HG02970 (cell line): ENCODE data around the gene TMEM41B.

Source experiments
- ATAC-seq: cut with Tn5 transposase; IDR thresholded peaks from one replicate; pipeline ENCODE4 v1.9.1; 2021; ENCODE audit warnings: mild to moderate bottlenecking, moderate library complexity, moderate number of reproducible peaks; ENCODE audit not compliant: unreplicated experiment, low FRiP score

The TMEM41B gene

DNA sequence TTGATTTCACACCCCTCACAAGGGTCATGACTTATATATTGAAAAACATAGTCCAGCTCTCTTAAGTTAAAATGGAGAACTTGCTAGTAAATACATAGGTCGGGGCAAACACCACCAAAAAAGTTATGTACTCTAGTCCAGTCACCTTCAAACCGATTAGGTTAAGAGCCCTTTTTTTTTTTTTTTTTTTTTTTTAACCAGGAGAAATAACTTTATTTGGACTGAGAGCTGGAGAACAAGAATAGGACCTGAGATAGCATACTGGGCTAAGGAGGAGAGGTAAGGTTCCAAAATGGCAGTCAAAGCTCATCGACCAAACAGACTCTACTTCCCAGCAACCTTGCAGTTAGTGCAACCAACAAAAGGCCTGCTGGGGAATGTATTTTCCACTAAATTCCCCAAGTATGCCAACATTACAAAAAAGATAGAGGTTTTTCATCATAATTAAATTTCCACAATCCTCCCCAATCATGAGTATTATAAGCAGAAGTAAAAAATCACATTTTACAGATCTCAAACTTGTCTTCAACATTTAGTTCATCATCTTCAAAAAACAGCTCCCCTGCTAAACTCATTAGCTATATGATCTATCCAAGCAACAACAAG is 3.8 kb downstream of the TMEM41B start:
- ATAC-seq: no peak

DNA sequence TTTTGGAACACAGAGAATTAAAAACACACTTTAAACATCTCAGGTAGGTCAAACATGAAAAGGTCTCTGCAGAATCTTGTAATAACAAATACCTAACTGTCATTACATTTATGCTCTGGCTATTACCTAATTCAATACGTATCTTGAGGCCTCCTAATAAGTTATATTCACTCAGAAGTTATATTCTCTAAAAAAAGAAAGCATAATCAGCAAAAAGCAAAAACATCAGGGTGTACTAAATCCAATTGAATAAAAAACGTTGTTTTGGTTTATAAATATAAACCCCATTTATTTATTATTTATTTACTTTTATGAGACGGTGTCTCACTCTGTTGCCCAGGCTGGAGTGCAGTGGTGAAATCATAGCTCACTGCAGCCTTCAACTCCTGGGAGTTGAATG is 10.2 kb downstream of the TMEM41B start:
- no peak for ATAC-seq

DNA sequence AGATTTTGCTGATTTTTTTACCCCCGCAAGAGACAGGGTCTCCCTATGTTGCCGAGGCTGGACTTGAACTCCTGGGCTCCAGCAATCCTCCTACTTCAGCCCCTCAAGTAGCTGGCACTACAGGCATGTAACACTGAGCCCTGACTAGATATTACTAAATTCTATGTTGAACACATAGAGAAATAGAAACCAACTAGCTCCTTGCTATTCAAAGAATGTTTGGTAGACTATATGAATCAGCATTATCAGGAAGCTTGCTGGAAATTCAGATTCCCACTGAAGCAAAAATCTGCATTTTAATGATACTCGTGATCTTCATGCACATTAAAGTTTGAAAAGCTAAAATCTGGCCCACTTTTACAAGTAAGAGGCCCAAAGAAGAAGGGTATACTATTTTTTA is 11.9 kb downstream of the TMEM41B start:
- ATAC-seq: no peak

DNA sequence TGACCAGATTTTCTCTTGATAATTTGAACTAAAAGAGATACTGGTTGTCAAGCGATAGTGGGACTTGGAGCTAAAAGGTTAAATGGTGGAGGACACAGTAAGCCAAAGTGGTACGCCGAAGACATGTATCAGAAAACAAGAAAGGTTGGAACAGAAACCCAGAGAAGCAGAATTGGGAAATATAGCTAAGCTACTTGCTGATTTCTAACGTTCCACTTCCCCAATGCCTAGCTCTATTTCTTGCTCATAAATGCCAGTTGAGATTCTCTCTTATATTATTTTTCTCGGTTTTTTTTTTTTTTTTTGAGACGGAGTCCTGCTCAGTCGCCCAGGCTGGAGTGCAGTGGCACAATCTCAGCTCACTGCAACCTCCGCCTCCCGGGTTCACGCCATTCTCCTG is 12.7 kb downstream of the TMEM41B start:
- ATAC-seq: no peak

DNA sequence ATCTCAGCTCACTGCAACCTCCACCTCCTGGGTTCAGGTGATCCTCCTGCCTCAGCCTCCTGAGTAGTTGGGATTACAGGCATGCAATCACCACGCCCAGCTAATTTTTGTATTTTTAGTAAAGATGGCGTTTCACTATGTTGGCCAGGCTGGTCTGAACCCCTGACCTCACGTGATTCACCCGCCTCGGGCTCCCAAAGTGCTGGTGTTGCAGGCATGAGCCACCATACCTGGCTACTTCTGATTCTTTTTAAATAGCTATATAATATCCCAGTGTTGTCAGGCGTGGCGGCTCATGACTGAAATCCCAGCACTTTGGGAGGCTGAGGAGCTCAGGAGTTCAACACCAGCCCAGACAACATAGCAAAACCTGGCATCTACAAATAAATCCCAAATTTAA is 20.7 kb downstream of the TMEM41B start:
- ATAC-seq: no peak

DNA sequence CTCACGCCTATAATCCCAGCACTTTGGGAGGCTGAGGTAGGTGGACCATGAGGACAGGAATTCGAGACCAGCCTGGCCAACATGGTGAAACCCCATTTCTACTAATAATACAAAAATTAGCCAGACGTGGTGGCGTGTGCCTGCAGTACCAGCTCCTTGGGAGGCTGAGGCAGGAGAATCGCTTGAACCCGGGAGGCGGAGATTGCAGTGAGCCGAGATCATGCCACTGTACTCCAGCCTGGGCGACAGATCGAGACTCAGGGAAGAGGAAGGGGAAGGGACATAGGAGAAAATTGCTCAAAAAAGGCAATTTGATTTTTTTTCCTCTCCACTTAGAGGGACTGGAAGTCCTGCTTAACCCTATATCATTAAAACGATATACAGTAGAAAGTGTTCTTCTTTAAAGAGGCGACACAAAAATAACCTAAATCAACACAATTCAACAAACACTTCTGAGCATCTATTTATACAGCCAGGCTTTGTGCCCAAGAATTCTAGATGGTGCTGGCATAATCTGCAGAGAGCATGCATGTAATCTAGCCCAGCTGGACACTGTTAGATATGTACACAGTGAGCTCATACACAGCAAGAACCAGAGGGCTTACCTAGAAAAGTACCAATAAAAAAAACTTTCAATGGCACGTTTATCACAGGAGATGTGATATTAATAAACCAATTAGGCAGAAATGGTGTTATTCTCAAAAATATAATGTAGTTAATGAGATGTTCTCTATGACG is 28.4 kb downstream of the TMEM41B start:
- ATAC-seq: no peak

DNA sequence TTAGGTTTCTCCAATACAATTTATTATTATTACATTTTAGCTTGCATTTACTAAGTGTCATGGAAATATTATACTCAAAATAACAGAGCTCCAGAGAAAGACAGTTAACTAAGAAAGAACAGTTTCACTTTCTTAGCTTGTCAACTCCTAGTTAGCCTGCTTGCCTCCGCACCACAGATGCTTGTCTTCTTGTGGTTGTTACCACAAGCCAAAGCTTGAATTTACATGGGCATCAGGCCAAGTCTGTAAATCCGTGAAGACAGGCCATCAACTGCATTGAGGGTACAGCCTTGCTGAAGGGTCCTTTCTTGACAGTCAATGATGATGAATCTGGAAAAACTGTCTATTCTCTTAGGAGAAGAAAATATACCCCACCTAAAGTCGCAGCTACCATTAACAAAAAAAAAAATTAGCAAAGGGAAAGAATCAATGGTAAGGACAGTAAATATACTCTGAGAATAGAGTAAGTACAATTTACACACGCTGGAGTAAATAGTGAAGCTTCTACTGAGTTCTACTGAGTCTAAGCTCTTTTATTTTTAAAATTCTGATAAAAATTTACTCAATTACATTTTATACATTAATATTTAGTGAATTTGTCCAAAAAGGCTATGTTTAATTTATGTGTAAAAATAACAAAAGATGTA is 33.6 kb downstream of the TMEM41B start:
- ATAC-seq: peak; percentile 71

DNA sequence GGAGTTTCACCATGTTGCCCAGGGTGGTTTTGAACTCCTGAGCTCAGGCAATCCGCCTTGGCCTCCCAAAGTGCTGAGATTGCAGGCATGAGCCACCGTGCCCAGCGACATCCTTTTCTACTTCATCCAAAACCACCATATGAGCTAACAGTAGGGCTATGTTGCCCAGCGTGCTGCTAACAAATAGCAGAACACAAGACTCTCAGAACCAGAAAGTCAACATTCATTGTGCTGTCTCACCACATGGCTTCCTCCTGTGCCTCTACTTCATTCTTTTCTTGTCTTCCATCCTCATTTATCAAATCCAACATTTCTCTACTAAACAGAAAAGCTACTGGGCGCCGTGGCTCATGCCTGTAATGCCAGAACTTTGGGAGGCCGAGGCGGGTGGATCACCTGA is 37.2 kb downstream of the TMEM41B start:
- ATAC-seq: no peak

DNA sequence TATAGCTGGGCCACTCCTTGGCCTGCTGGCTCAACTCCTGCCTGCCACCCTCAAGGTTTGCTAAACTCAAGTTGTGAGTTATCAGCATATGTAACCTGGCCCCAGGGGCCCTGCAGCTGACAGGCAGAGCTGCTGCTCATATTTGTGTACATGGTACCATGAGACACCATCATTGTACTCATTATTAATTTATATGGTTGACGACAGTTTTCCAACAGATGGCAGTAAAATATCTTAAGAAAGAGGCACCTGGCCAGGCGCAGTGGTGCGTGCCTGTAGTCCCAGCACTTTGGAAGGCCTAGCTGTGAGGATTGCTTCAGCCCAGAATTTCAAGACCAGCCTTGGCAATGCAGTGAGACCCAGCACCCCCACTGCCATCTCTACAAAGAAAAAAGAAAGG is 37.8 kb downstream of the TMEM41B start:
- no peak for ATAC-seq

DNA sequence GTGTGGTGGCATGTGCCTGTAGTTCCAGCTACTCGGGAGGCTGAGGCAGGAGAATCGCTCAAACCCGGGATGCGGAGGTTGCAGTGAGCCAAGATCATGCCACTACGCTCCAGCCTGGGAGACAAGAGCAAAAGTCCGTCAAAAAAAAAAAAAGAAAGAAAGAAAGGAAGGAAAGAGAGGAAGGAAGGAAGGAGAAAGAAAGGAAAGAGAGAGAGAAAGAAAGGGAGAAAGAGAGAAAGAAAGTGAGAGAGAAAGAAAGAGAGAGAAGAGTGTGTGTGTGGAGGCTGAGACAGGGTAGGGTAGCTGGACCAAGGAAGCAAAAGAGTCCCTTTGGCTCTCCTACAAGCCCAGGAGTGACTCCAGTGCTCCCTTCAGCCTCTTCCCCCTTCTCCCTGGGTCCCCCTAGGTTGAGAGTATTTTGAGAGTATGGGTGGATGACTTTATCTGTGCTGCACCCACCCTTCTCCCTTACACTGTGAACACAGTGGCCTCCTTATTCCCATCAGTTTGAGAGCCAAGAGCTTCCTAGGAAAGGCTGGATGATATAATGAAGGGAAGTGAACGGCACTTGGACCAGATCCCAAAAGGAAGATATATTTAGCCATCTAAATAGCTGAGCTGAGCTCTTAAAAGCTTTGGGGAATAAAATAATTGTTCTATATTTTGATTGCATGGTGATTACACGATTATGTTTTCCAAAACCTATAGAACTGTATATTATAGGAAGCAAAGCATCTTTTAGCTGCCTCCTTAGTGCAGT is 39.7 kb downstream of the TMEM41B start:
- no peak for ATAC-seq

DNA sequence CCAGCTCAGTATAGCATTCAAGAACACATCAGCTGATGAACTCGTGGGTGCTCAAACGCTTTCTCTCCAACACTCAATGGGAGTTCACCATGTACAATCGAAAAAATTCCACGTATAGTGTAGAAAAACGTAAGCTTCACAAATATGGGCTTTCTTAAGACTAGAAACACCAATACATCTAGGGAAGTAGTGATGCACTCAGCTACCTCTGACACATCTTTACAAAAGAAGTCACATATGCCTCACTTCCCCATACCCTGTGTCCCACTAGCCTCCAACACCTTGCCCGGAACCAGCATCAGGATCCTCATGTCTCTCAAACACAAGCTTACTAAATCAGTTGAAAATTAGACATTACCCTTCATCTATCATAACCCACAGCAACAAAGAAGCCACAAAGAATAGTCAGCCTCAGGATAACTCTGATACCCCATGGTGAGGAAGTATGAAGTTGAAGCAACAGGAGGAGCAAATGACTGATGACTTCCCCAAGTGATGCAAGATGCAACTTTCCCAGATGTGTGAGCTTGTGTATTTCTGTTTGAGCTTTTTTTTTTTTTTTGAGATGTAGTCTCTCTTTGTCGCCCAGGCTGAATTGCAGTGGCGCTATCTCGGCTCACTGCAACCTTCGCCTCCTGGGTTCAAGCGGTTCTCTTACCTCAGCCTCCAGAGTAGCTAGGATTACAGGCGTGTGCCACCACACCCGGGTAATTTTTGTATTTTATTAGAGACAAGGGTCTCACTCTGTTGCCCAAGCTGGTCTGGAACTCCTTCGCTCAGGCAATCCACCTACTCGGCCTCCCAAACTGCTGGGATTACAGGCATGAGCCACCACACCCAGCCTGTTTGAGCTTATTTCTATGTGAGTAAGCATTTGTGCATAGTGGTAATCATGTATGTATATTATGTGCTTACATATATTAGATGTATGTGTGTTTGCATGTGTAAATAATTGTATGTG is 40.7 kb downstream of the TMEM41B start:
- ATAC-seq: no peak

DNA sequence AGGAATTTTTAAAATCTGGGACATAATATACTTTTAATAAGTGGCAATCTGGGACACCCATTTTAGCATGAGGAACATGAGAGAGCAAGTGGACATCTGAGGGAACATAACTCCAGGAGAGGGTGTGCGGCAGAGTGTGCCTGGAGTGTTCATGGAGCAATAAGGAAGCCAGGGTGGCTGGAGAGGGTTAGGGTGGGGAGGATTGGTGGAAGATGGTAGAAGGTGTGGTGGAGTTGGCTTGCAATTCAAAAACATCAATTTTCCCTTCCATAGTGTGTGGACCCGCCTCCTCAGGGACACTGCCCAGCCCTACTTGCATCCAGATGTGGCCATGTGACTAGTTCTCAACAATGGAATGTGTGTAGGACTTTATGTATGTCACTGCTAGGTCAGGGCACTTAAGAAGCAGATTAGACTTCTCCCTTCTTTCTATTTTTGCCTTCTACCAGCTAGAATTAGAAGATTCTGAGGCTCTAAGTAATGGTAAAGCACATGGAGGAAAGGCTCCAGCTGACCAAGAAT is 44.8 kb downstream of the TMEM41B start:
- no peak for ATAC-seq

DNA sequence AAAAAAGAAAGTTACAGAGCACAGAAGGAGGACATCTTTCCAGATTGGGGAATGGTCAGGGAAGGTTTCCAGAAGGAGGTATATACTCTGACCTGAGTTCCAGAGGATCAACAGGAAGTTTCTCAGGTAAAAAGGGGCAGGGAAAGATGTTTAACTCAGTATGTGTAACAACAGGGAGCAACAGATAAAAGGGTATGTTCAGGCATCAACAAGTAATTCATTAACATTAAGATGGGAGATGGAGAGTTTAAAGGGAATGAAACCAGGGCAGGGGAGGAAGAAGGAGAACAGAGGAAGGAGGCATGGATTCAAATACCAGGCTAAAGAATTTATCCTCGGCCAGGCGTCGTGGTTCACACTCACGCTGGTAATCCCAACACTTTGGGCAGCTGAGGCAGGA is 46.7 kb downstream of the TMEM41B start:
- no peak for ATAC-seq

DNA sequence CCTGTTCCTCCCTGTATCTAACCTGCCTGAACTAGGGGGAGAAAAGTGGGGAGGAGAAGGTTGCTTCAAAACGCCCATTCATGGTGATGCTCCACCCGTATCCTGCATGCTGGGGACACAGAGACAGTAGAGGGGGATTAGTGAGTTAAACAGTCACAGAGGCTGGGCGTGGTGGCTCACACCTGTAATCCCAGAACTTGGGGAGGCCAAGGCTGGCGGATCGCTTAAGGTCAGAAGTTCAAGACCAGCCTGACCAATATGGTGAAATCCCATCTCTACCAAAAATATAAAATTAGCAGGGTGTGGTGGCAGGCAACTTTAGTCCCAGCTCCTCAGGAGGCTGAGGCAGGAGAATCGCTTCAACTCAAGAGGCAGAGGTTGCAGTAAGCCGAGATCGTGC is 47.5 kb downstream of the TMEM41B start:
- ATAC-seq: no peak

DNA sequence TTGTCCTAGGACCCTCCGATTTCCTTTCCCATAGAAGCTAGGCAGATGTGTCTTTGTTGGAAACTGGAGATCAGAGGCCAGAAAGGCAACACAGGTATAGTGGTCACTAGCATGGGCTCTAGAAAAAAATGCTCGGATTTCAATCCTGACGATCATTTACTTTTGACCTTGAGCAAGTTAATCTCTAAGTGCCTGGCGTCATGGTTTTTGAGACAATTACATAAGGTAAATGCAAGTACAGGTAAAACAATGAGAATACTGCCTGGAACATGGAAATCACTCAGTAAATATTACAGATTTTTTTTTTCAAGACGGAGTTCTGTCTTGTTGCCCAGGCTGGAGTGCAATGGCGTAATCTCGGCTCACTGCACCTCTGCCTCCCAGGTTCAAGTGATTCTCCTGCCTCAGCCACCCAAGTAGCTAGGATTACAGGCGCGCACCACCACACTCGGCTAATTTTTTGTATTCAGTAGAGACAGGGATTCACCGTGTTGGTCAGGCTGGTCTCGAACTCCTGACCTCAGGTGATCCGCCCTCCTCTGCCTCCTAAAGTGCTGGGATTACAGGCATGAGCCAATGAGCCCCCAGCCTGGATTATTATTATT is 48.2 kb downstream of the TMEM41B start:
- no peak for ATAC-seq

DNA sequence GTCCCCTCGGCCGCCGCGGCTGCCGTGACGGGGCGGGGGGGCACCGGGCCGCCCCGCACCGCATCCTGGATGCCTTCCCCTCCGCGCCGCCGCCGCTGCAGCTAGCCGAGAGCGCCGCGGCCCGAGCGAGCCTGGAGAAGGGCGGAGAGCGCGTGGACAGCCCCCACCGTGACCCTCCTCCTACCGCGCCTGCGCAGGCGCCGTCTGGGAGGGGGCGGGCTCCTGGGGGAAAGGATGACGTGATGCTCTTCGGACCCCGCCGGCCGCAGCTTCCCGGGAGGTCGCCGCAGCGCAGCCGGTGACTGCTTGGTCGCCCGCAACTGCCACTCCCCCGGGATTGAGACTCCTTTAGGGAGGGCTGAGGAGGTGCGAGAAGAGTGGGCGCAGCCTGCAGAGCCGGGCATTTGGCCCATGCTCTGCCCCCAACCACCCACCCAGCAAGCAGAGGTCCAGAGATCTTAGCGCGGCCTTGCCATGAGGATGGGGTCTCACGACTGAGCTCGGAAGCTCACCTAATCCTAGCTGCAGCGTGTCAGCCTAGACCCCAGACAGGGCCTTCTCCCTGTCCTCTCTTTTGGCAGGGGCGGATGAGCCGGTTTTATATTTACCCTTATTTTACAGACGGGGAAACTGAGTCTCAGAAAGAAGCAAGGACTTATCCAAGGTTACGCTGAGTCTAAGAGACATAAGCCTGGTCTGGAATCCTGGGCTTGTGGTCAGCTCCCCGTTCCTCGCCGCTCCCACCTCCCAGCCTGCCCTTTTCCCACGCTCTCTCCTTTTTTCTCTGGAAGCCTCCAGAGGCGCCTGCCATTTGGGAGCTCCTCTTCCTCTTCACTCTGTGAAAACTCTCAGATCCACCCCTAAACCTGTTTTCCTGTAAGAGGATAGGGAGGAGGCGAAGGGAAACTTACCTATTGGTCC is 48.9 kb downstream of the TMEM41B start, which contains the start of gene DENND5A:
Gene DENND5A (minus strand): TSS at position 140 of the 921 bp plus-strand sequence. CDS start 281 bp downstream, outside the sequence.
- ATAC-seq: peak; percentile 41

DNA sequence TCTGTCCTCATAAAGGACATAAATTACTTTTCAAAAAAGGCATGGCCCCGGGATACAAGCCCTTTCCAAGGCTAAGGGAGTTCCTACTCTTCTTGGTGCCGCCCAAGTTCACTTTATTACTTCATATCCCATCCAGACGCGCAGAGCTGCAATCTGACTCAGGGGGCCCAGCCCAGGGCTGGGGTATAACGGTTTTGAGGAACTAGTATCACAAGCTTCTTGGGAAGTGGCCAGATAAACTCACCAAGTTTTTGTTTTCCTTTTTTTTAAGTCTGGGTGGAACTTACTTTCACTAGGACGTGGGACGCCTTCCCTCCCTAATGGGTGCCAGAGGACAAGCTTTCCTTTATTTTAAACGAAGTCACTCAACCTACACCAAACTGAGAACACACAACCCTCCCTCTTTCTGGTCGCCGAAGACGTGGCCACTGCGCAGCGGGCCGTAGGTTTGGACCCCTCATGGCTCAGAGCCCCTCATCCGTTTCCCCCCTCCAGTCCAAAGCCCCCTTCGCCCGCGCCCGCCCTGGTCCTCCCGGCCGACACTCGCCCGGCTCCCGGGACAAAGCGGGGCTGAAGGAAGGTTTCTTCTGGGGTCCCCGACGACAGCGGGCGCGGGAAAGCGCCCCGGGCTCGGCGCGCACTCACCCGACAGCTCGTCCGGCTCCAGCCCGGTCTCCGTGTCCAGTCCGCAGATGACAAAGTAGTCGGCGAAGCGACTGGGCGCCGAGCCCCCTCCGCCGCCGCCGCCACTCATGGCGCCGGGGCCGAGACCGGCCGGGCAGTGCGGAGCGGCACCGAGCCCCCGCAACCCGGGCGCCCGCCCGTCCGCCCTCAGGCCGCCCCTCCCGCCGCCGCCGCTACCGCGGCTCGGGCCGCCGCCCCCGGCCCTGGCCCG is 49.8 kb downstream of the TMEM41B start:
- ATAC-seq: peak; percentile 13
